ENCODE measurements around the gene PITPNC1. TPM values are rescaled to one million over a fixed set of nuclear protein-coding genes. Genes with fewer than 3 reads are reported as not detected.

The PITPNC1 gene
- total and polyA plus RNA-seq, 2 donors (not counting 1 experiment from before 2014, with no cell fraction given): 4.7 to 26.1 TPM

DNA sequence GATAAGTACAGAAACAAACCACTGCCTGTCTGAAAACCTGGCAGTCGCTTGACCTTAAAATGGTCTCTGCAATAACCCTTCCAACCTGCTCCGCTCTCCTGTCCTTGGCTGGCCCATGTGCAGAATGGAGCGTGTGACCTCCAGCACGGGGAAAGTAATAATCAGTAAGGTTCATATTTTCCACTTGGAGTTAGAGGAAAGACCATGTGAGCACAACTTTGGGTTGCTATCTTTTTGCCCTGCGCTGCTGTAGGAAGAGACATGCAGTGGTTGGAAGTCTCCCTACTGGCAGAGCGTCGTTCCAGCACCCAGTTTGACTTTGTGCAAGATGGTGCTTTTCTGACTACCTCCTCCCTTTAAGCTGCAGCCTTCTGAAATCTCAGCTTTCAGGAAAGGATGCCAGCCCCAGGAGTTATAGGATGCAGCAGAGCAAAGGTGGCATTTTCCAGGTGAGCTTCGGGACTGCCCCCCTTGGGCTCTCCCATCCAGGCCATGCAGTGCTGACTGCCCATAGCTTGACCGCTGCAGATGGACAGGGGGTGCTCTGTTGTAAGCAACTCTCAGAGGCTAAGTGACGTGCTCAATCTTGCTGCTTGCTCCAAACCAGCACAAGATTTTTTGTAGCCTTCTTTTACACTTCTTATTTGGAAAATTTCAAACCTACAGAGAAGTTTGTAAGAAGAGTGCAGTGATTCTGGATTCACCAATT, 230.0 kb downstream of the PITPNC1 start:
- Mint-ChIP-seq H3K27me3 (no peaks in the 10 kb centered on the region), H3K4me1 (peaks cover 2% of the 10 kb centered on the region), H3K4me3 (no peak overlapping the region), H3K27ac (no peak overlapping the region), H3K9me3 (ENCODE audit: insufficient read depth) (no peaks in the 10 kb centered on the region)
- no peak overlapping the region for H3K4me3 ChIP-seq (ENCODE audit: control extremely low read depth in 1 of 5, extremely low read depth in 1 of 5, insufficient read depth in 1 of 5, low read depth in 2 of 5, low read length in 4 of 5)
- no peaks in the 10 kb centered on the region for H3K9me3 ChIP-seq (ENCODE audit: control extremely low read depth in 1 of 3, control insufficient read depth in 2 of 3, insufficient read depth in 1 of 3, low read length in 2 of 3)
- H3K36me3 ChIP-seq (replicated peaks in 1 of 2; ENCODE audit: control extremely low read depth in 1 of 2, control insufficient read depth in 1 of 2, extremely low read depth in 1 of 2, insufficient read depth in 2 of 2, low read length in 1 of 2): no peaks in the 10 kb centered on the region
- 90% methylated on average over 7 of the region's 10 CpGs for WGBS (ENCODE audit: insufficient coverage)
- H3K4me1 ChIP-seq (ENCODE audit: control insufficient read depth in 2 of 2, insufficient read depth in 2 of 2, low read length in 2 of 2): no peaks in the 10 kb centered on the region
- no peaks in the 10 kb centered on the region for H4K20me1 ChIP-seq (ENCODE audit: control insufficient read depth, insufficient read depth, low read length, poor library complexity, severe bottlenecking)
- H3K4me2 ChIP-seq (replicated peaks; ENCODE audit: low read depth, low read length, poor library complexity, severe bottlenecking): no peak overlapping the region
- DNase-seq (no peak), ATAC-seq (ENCODE audit: low read depth) (no peak)
- no peak overlapping the region for H2AFZ ChIP-seq (ENCODE audit: insufficient read depth, low read depth, low read length, poor library complexity, severe bottlenecking)
- H3K9ac ChIP-seq (ENCODE audit: low read length): no peak overlapping the region
- intact Hi-C loops (cut with micrococcal nuclease): no loop called here
- H3K27me3 ChIP-seq (replicated peaks in 1 of 4; ENCODE audit: control extremely low read depth in 1 of 4, control insufficient read depth in 3 of 4, insufficient read depth in 4 of 4, low read length in 3 of 4): no peaks in the 10 kb centered on the region
- CTCF ChIA-PET: interaction anchor here (0.8 to 1.1 kb wide), 2 partner anchors 33 to 97 kb away, joined by 3 to 4 read pairs; no protein-coding TSS in a partner anchor
- TF ChIP-seq EZH2 (IDR thresholded peaks at IDR 0.05; ENCODE audit: borderline replicate concordance, insufficient read depth, low read depth, low read length, poor library complexity, severe bottlenecking): no peak
- TF ChIP-seq, protein P1, sequence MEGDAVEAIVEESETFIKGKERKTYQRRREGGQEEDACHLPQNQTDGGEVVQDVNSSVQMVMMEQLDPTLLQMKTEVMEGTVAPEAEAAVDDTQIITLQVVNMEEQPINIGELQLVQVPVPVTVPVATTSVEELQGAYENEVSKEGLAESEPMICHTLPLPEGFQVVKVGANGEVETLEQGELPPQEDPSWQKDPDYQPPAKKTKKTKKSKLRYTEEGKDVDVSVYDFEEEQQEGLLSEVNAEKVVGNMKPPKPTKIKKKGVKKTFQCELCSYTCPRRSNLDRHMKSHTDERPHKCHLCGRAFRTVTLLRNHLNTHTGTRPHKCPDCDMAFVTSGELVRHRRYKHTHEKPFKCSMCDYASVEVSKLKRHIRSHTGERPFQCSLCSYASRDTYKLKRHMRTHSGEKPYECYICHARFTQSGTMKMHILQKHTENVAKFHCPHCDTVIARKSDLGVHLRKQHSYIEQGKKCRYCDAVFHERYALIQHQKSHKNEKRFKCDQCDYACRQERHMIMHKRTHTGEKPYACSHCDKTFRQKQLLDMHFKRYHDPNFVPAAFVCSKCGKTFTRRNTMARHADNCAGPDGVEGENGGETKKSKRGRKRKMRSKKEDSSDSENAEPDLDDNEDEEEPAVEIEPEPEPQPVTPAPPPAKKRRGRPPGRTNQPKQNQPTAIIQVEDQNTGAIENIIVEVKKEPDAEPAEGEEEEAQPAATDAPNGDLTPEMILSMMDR (IDR thresholded peaks at IDR 0.05): no peak
- no peaks in the 10 kb centered on the region for H3K79me2 ChIP-seq (ENCODE audit: control insufficient read depth, insufficient read depth, low read length)
- POLR2A ChIA-PET: no interaction called here
- no peak overlapping the region for H3K27ac ChIP-seq (ENCODE audit: low read length in 2 of 2)

DNA sequence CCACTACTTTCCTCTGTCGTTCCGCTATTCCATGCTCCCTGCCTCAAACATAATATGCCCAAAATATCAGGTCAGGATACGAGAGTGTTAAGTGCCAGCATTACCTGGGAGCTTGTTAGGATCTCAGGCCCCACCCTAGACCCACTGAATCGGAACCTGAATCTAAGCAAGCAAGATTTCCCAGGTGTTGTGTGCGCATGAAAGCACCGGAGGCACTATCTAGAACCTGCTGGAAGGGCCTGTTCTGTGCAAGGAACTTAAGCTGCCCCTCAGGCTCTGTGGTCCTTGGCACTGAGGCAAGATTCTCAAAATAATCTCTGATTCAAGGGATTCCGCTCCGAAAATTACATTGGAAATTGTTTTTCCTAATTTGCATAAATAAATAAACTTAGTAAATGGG, 233.0 kb downstream of the PITPNC1 start:
- no peaks in the 10 kb centered on the region for H3K4me1 ChIP-seq (ENCODE audit: control insufficient read depth in 2 of 2, insufficient read depth in 2 of 2, low read length in 2 of 2)

More for the DNA sequence above, 233.0 kb downstream of the PITPNC1 start:
- Mint-ChIP-seq H3K4me1 (no peaks in the 10 kb centered on the region), H3K27me3 (no peaks in the 10 kb centered on the region), H3K27ac (no peak overlapping the region), H3K4me3 (no peak overlapping the region), H3K9me3 (ENCODE audit: insufficient read depth) (no peaks in the 10 kb centered on the region)
- Histone ChIP-seq H2AFZ (ENCODE audit: insufficient read depth, low read depth, low read length, poor library complexity, severe bottlenecking) (no peak overlapping the region), H3K4me2 (replicated peaks; ENCODE audit: low read depth, low read length, poor library complexity, severe bottlenecking) (no peak overlapping the region), H3K9ac (ENCODE audit: low read length) (no peak overlapping the region), H3K4me3 (ENCODE audit: control extremely low read depth in 1 of 5, extremely low read depth in 1 of 5, insufficient read depth in 1 of 5, low read depth in 2 of 5, low read length in 4 of 5) (no peak overlapping the region), H3K36me3 (replicated peaks in 1 of 2; ENCODE audit: control extremely low read depth in 1 of 2, control insufficient read depth in 1 of 2, extremely low read depth in 1 of 2, insufficient read depth in 2 of 2, low read length in 1 of 2) (no peaks in the 10 kb centered on the region), H3K79me2 (ENCODE audit: control insufficient read depth, insufficient read depth, low read length) (no peaks in the 10 kb centered on the region), H3K9me3 (ENCODE audit: control extremely low read depth in 1 of 3, control insufficient read depth in 2 of 3, insufficient read depth in 1 of 3, low read length in 2 of 3) (no peaks in the 10 kb centered on the region), H3K27me3 (replicated peaks in 1 of 4; ENCODE audit: control extremely low read depth in 1 of 4, control insufficient read depth in 3 of 4, insufficient read depth in 4 of 4, low read length in 3 of 4) (no peaks in the 10 kb centered on the region), H3K27ac (ENCODE audit: low read length in 2 of 2) (no peak overlapping the region), H4K20me1 (ENCODE audit: control insufficient read depth, insufficient read depth, low read length, poor library complexity, severe bottlenecking) (no peaks in the 10 kb centered on the region)
- TF ChIP-seq, protein P1 (IDR thresholded peaks at IDR 0.05): no peak
- no peak for TF ChIP-seq EZH2 (IDR thresholded peaks at IDR 0.05; ENCODE audit: borderline replicate concordance, insufficient read depth, low read depth, low read length, poor library complexity, severe bottlenecking)
- intact Hi-C loops (cut with micrococcal nuclease): no loop called here
- ATAC-seq (ENCODE audit: low read depth) (no peak), DNase-seq (no peak)
- WGBS (ENCODE audit: insufficient coverage): 94% methylated on average over 6 of the region's 8 CpGs
- ChIA-PET CTCF (no interaction called here), POLR2A (no interaction called here)
